ENCODE measurements around the gene NRCAM.
"Not testable (repeated sequence)": the region's sequence is repeated elsewhere in the genome, so short reads cannot be mapped to it uniquely, and the experiment has no call there.

Gene NRCAM

GRCh38 chr7:108455998-108456677 is at the start of gene NRCAM:
Gene NRCAM (minus strand): TSS chr7:108456436. CDS start chr7:108240064, 216,372 bp downstream.
- no peak for DNase-seq (ENCODE audit: low spot score)

- not testable (repeated sequence) for DNase-seq (ENCODE audit: low spot score)
Observed at GRCh38 chr7:108504576-108504975, 48.3 kb upstream of the NRCAM start.

- no peak for DNase-seq (ENCODE audit: low spot score)
Observed at GRCh38 chr7:108503112-108504026, 47.1 kb upstream of the NRCAM start.

GRCh38 chr7:108499566-108499965 is 43.3 kb upstream of the NRCAM start:
- DNase-seq (ENCODE audit: low spot score) = no peak

GRCh38 chr7:108498481-108498880 is 42.2 kb upstream of the NRCAM start:
- no peak for DNase-seq (ENCODE audit: low spot score)

- peak; percentile 49 for DNase-seq (ENCODE audit: low spot score)
Observed at GRCh38 chr7:108497082-108497725, 41.0 kb upstream of the NRCAM start.

- DNase-seq (ENCODE audit: low spot score) = no peak
Observed at GRCh38 chr7:108492742-108493141, 36.5 kb upstream of the NRCAM start.

GRCh38 chr7:108488768-108489538 is 32.7 kb upstream of the NRCAM start:
- DNase-seq (ENCODE audit: low spot score) = no peak

- no peak for DNase-seq (ENCODE audit: low spot score)
Observed at GRCh38 chr7:108487646-108488045, 31.4 kb upstream of the NRCAM start.

- no peak for DNase-seq (ENCODE audit: low spot score)
Observed at GRCh38 chr7:108486291-108486966, 30.2 kb upstream of the NRCAM start.

- no peak for DNase-seq (ENCODE audit: low spot score)
Observed at GRCh38 chr7:108484137-108484536, 27.9 kb upstream of the NRCAM start.

GRCh38 chr7:108480311-108480710 is 24.1 kb upstream of the NRCAM start:
- DNase-seq (ENCODE audit: low spot score) = no peak

- no peak for DNase-seq (ENCODE audit: low spot score)
Observed at GRCh38 chr7:108479751-108480150, 23.5 kb upstream of the NRCAM start.

- DNase-seq (ENCODE audit: low spot score) = no peak
Observed at GRCh38 chr7:108479118-108479517, 22.9 kb upstream of the NRCAM start.

GRCh38 chr7:108468246-108468645 is 12.0 kb upstream of the NRCAM start:
- DNase-seq (ENCODE audit: low spot score) = no peak

- DNase-seq (ENCODE audit: low spot score) = no peak
Observed at GRCh38 chr7:108467391-108467790, 11.2 kb upstream of the NRCAM start.

- DNase-seq (ENCODE audit: low spot score) = not testable (repeated sequence)
Observed at GRCh38 chr7:108466322-108466721, 10.1 kb upstream of the NRCAM start.

- DNase-seq (ENCODE audit: low spot score) = no peak
Observed at GRCh38 chr7:108464743-108465142, 8.5 kb upstream of the NRCAM start.

- no peak for DNase-seq (ENCODE audit: low spot score)
Observed at GRCh38 chr7:108463613-108464012, 7.4 kb upstream of the NRCAM start.

GRCh38 chr7:108461840-108462239 is 5.6 kb upstream of the NRCAM start:
- no peak for DNase-seq (ENCODE audit: low spot score)

GRCh38 chr7:108460964-108461363 is 4.7 kb upstream of the NRCAM start:
- DNase-seq (ENCODE audit: low spot score) = no peak

Measured in activated CD4-positive, alpha-beta T cell treated with anti-CD3 and anti-CD28 coated beads, Interleukin-2, Interleukin-4, amounts not matched to agents 100 ng/mL and 50 ng/mL, durations not matched to agents 16 hours and 8 hours (primary cell).